WTC11 (cell line): ENCODE measurements around the gene PPP1R36. TPM values are rescaled to one million over a fixed set of nuclear protein-coding genes. Genes with fewer than 3 reads are reported as not detected.
A peak's percentile ranks its signal among the peaks of the same experiment; 100 is the strongest.

Source experiments
- ATAC-seq: fragments of 200-7000 bp; cut with Tn5 transposase; 2 replicates; pipeline ENCODE4 v1.10.0; 2021; ENCODE audit warnings: mild to moderate bottlenecking, moderate library complexity
- CTCF ChIA-PET: fragments of 300-600 bp; sonication (Branson Sonifier 250); formaldehyde crosslinking; loops from one replicate; lab custom pipeline; 2021; ENCODE audit warnings: antibody characterized with exemption; lab: Charles Lee
- POLR2A ChIA-PET: fragments of 350-600 bp; sonication (Branson Sonifier 250); formaldehyde crosslinking; loops from one replicate; lab custom pipeline; 2021; ENCODE audit warnings: antibody characterized with exemption; lab: Charles Lee
- DNase-seq: peaks from one replicate; pipeline ENCODE4 v3.0.0; 2021; ENCODE audit warnings: low spot score
- H3K27ac Mint-ChIP-seq: 2 replicates; pipeline ENCODE4 v1.8.0; 2021; ENCODE audit warnings: mixed read lengths
- H3K27me3 Mint-ChIP-seq: 2 replicates; pipeline ENCODE4 v1.8.0; 2021; ENCODE audit warnings: low read depth, mild to moderate bottlenecking, moderate library complexity, mixed read lengths
- H3K36me3 Mint-ChIP-seq: 2 replicates; pipeline ENCODE4 v1.8.0; 2021; ENCODE audit warnings: mixed read lengths
- H3K4me1 Mint-ChIP-seq: 2 replicates; pipeline ENCODE4 v1.8.0; 2022; ENCODE audit warnings: mixed read lengths
- H3K4me3 Mint-ChIP-seq: 2 replicates; pipeline ENCODE4 v1.8.0; 2021; ENCODE audit warnings: mild to moderate bottlenecking, moderate library complexity, mixed read lengths
- H3K9me3 Mint-ChIP-seq: 2 replicates; pipeline ENCODE4 v1.8.0; 2021; ENCODE audit warnings: mixed read lengths
- ATF1 ChIP-seq: sonication (generic); formaldehyde crosslinking; IDR thresholded peaks from 2 replicates; pipeline ENCODE4 v1.8.1; 2023; ENCODE audit warnings: mild to moderate bottlenecking, moderate library complexity, missing genetic modification reagents
- ATF2 ChIP-seq: sonication (generic); formaldehyde crosslinking; IDR thresholded peaks from 2 replicates; pipeline ENCODE4 v1.8.1; 2022; ENCODE audit warnings: low read depth, missing genetic modification reagents, borderline replicate concordance
- CREM ChIP-seq: sonication (generic); formaldehyde crosslinking; IDR thresholded peaks from 2 replicates; pipeline ENCODE4 v1.8.1; 2022; ENCODE audit warnings: mild to moderate bottlenecking, missing genetic modification reagents, moderate library complexity
- GTF2I ChIP-seq: fragments of 250-450 bp; sonication (Bioruptor Pico); conservative IDR thresholded peaks from 2 replicates; pipeline ENCODE4 v1.4.0; 2021; ENCODE audit warnings: mild to moderate bottlenecking
- MLX ChIP-seq: sonication (generic); formaldehyde crosslinking; IDR thresholded peaks from 2 replicates; pipeline ENCODE4 v1.8.1; 2023; ENCODE audit warnings: mild to moderate bottlenecking, missing genetic modification reagents, moderate library complexity
- NR3C1 ChIP-seq: sonication (generic); formaldehyde crosslinking; conservative IDR thresholded peaks from 2 replicates; pipeline ENCODE4 v1.8.1; 2023; ENCODE audit warnings: low read depth, mild to moderate bottlenecking, missing genetic modification reagents
- OVOL2 ChIP-seq: fragments of 250-450 bp; sonication (Bioruptor Pico); IDR thresholded peaks from 2 replicates; pipeline ENCODE4 v1.9.0; 2021; ENCODE audit warnings: mild to moderate bottlenecking, borderline replicate concordance
- RORB ChIP-seq: fragments of 250-450 bp; sonication (Bioruptor Pico); IDR thresholded peaks from 2 replicates; pipeline ENCODE4 v1.9.0; 2021; ENCODE audit warnings: mild to moderate bottlenecking
- ZNF425 ChIP-seq: fragments of 250-450 bp; sonication (Bioruptor Pico); conservative IDR thresholded peaks from 2 replicates; pipeline ENCODE4 v1.9.0; 2021; ENCODE audit warnings: mild to moderate bottlenecking
- ZNF512 ChIP-seq: sonication (generic); formaldehyde crosslinking; IDR thresholded peaks from 2 replicates; pipeline ENCODE4 v1.8.1; 2022; ENCODE audit warnings: missing genetic modification reagents, borderline replicate concordance
- ZNF532 ChIP-seq: fragments of 250-450 bp; sonication (Bioruptor Pico); IDR thresholded peaks from 2 replicates; pipeline ENCODE4 v1.9.0; 2021; ENCODE audit warnings: mild to moderate bottlenecking, borderline replicate concordance
- total RNA-seq: library from RNA; stranded (reverse); gene quantifications from 3 replicates; pipeline ENCODE4 v1.2.3, GENCODE V29; 2021

The PPP1R36 gene
- total RNA-seq, 1 experiment from 2014 or later: 0.70 TPM

GRCh38 chr14:64509036-64509435 lies 40.7 kb upstream of the PPP1R36 start:
- CTCF ChIA-PET: interaction anchor here (0.6 to 2.4 kb wide), 7 partner anchors 12 to 204 kb away, joined by 3 to 12 read pairs (median 5); partner anchors contain the start of genes AKAP5 and HSPA2
- DNase-seq: peak; percentile 24

More at GRCh38 chr14:64509036-64509435, 40.7 kb upstream of the PPP1R36 start:
- POLR2A ChIA-PET: interaction anchor here (0.7 kb wide), 2 partner anchors 8 to 13 kb away, joined by 3 to 4 read pairs; no protein-coding TSS in a partner anchor
- H3K9me3 Mint-ChIP-seq: no peaks in the 10 kb centered on the region
- H3K4me3 Mint-ChIP-seq: no peak overlapping the region
- TF ChIP-seq ATF2 (CRISPR knock-in tag) (no peak), NR3C1 (CRISPR knock-in tag) (no peak), OVOL2 (CRISPR knock-in tag) (no peak), ZNF425 (CRISPR knock-in tag) (no peak), ZNF512 (no peak), MLX (CRISPR knock-in tag) (no peak), CREM (CRISPR knock-in tag) (no peak), ZNF532 (no peak), GTF2I (CRISPR knock-in tag) (no peak), RORB (no peak), ATF1 (CRISPR knock-in tag) (no peak)
- no peak for ATAC-seq
- no peaks in the 10 kb centered on the region for H3K27me3 Mint-ChIP-seq
- peak overlapping the region; percentile 74 for H3K27ac Mint-ChIP-seq
- H3K4me1 Mint-ChIP-seq: peaks cover 58% of the 10 kb centered on the region
- H3K36me3 Mint-ChIP-seq: no peaks in the 10 kb centered on the region
